Mesothelial cell of epicardium (in vitro differentiated cells): ENCODE data around the gene CD81. TPM values are rescaled to one million over a fixed set of nuclear protein-coding genes. Genes with fewer than 3 reads are reported as not detected.

Source experiments
- DNase-seq, 2 experiments: peaks; one replicate each; pipeline ENCODE4 v3.0.0; 2021; ENCODE audit warnings: low spot score in 2 of 2; ENCODE audit not compliant: unreplicated experiment in 2 of 2
- H3K27ac Mint-ChIP-seq: 2 replicates; pipeline ENCODE4 v1.8.0; 2021; ENCODE audit warnings: mixed read lengths
- H3K27me3 Mint-ChIP-seq: 2 replicates; pipeline ENCODE4 v1.8.0; 2021; ENCODE audit warnings: low read depth, mixed read lengths
- H3K36me3 Mint-ChIP-seq: 2 replicates; pipeline ENCODE4 v1.8.0; 2021; ENCODE audit warnings: mixed read lengths
- H3K4me1 Mint-ChIP-seq: 2 replicates; pipeline ENCODE4 v1.8.0; 2021; ENCODE audit warnings: mixed read lengths
- H3K4me3 Mint-ChIP-seq: 2 replicates; pipeline ENCODE4 v1.8.0; 2021; ENCODE audit warnings: mild to moderate bottlenecking, moderate library complexity, mixed read lengths
- H3K9me3 Mint-ChIP-seq: 2 replicates; pipeline ENCODE4 v1.8.0; 2021; ENCODE audit warnings: mixed read lengths
- CTCF ChIP-seq: fragments of 200-600 bp; sonication (generic); IDR thresholded peaks from one replicate; pipeline ENCODE4 v1.5.0; 2021; ENCODE audit warnings: antibody characterized with exemption; ENCODE audit not compliant: unreplicated experiment
- total RNA-seq: library from RNA; stranded (reverse); gene quantifications from 3 replicates; pipeline ENCODE4 v1.2.1, GENCODE V29; 2021

Gene CD81
- total RNA-seq, 1 donor from 2014 or later, result 410 TPM

DNA sequence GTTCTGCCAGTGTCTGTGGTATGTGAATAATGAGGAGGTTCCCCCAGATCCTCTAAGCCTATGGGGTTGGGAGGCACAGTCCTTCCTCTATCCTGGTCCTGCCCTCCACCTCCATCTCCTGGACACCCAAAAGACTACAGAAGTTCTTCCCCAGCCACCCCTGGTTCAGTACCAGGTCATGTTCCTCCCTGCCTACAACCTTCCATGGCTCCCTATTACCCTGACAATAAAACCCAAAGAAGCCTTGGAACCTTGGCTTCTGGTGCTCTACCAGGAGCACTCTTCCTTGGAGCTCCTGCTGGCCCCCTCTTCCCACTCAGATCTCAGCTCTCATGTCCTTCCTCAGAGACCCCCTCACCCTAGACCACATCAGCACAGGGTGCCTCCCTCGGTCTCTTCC lies 54.3 kb downstream of the CD81 start:
- TF ChIP-seq CTCF, result no peak
- DNase-seq, result no peak
- peaks cover 5% of the 10 kb centered on the region for H3K27me3 Mint-ChIP-seq
- H3K4me1 Mint-ChIP-seq, result no peaks in the 10 kb centered on the region
- no peaks in the 10 kb centered on the region for H3K9me3 Mint-ChIP-seq
- H3K36me3 Mint-ChIP-seq, result no peaks in the 10 kb centered on the region
- H3K27ac Mint-ChIP-seq, result no peak overlapping the region
- H3K4me3 Mint-ChIP-seq, result no peak overlapping the region

DNA sequence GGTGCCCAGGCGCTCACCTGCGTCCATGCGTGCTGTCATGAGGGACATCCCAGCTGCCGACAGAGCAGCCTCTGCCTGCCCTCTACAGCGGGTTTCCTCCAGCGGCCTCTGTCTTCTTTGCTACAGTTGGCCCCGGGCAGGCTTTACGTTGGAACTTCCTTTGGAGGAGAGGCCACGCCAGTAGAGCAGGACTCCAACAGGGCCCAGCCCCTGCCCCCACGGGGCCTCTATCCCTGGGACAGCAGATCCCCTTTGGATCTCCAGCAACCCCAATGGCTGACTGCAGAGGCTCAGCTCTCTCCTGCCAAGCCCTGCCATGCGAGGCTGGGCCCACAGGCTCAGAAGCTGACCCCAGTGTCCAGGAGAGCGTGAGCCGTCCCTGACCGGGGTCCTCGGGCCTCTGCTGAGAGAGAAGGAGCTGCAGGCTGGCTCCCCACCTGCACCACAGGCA lies 55.1 kb downstream of the CD81 start:
- peaks cover 10% of the 10 kb centered on the region for H3K27me3 Mint-ChIP-seq
- no peaks in the 10 kb centered on the region for H3K9me3 Mint-ChIP-seq

GRCh38 chr11:2432628-2433071 lies 55.5 kb downstream of the CD81 start:
- no peak for DNase-seq
- Mint-ChIP-seq H3K36me3 (no peaks in the 10 kb centered on the region), H3K4me1 (no peaks in the 10 kb centered on the region), H3K27me3 (peaks cover 13% of the 10 kb centered on the region), H3K27ac (no peak overlapping the region), H3K4me3 (no peak overlapping the region), H3K9me3 (no peaks in the 10 kb centered on the region)
- no peak for TF ChIP-seq CTCF

More for the DNA sequence above, 55.1 kb downstream of the CD81 start:
- Mint-ChIP-seq H3K4me1 (no peaks in the 10 kb centered on the region), H3K36me3 (no peaks in the 10 kb centered on the region), H3K27ac (no peak overlapping the region), H3K4me3 (no peak overlapping the region)
- TF ChIP-seq CTCF, result no peak
- DNase-seq, result no peak

- H3K27ac Mint-ChIP-seq, result no peak overlapping the region
- H3K4me1 Mint-ChIP-seq, result no peaks in the 10 kb centered on the region
- H3K27me3 Mint-ChIP-seq, result peaks cover 19% of the 10 kb centered on the region
- no peak overlapping the region for H3K4me3 Mint-ChIP-seq
- DNase-seq, result no peak
- no peaks in the 10 kb centered on the region for H3K36me3 Mint-ChIP-seq
- no peak for TF ChIP-seq CTCF
- no peaks in the 10 kb centered on the region for H3K9me3 Mint-ChIP-seq
Observed at GRCh38 chr11:2433106-2433925, 56.2 kb downstream of the CD81 start.

DNA sequence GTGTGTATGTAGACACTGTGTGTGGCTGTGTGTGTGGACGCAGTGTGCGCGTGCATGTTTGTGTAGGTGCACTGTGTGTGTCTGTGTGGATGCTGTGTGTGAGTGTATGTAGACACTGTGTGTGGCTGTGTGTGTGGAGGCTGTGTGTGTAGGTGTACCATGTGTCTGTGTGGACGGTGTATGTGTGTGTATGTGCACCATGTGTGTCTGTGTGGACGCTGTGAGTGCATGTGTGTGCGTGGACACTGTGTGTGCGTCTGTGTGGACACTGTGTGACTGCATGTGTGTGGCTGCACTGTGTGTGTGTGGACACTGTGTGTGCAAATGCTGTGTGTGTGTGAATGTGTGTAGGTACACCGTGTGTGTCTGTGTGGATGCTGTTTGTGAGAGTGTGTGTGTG lies 56.9 kb downstream of the CD81 start:
- Mint-ChIP-seq H3K27me3 (peaks cover 25% of the 10 kb centered on the region), H3K27ac (no peak overlapping the region), H3K4me1 (no peaks in the 10 kb centered on the region), H3K4me3 (no peak overlapping the region), H3K36me3 (no peaks in the 10 kb centered on the region), H3K9me3 (peaks cover 5% of the 10 kb centered on the region)
- no peak for TF ChIP-seq CTCF
- no peak for DNase-seq
